ENCODE data around the gene OR4N5.
"Not testable (repeated sequence)": the region's sequence is repeated elsewhere in the genome, so short reads cannot be mapped to it uniquely, and the experiment has no call there.

Gene OR4N5

GRCh38 chr14:20118795-20119194 lies 19.8 kb upstream of the OR4N5 start:
- DNase-seq (ENCODE audit: extremely low read depth, low read depth): no peak
- no peak for TF ChIP-seq CTCF (IDR thresholded peaks at IDR 0.05; ENCODE audit: low read depth, low read length)

GRCh38 chr14:20143911-20144310 lies 5.3 kb downstream of the OR4N5 start:
- TF ChIP-seq CTCF (IDR thresholded peaks at IDR 0.05; ENCODE audit: low read depth, low read length): no peak
- no peak for DNase-seq (ENCODE audit: extremely low read depth, low read depth)

GRCh38 chr14:20144820-20145219 lies 6.2 kb downstream of the OR4N5 start:
- no peak for TF ChIP-seq CTCF (IDR thresholded peaks at IDR 0.05; ENCODE audit: low read depth, low read length)
- no peak for DNase-seq (ENCODE audit: extremely low read depth, low read depth)

- DNase-seq (ENCODE audit: extremely low read depth, low read depth): no peak
- TF ChIP-seq CTCF (IDR thresholded peaks at IDR 0.05; ENCODE audit: low read depth, low read length): no peak
Measured at GRCh38 chr14:20164462-20164861, 25.8 kb downstream of the OR4N5 start.

GRCh38 chr14:20167091-20167490 lies 28.5 kb downstream of the OR4N5 start:
- TF ChIP-seq CTCF (IDR thresholded peaks at IDR 0.05; ENCODE audit: low read depth, low read length): no peak
- DNase-seq (ENCODE audit: extremely low read depth, low read depth): no peak

GRCh38 chr14:20169852-20170251 lies 31.2 kb downstream of the OR4N5 start:
- DNase-seq (ENCODE audit: extremely low read depth, low read depth): not testable (repeated sequence)

GRCh38 chr14:20174205-20174604 lies 35.6 kb downstream of the OR4N5 start:
- not testable (repeated sequence) for DNase-seq (ENCODE audit: extremely low read depth, low read depth)

- TF ChIP-seq CTCF (IDR thresholded peaks at IDR 0.05; ENCODE audit: low read depth, low read length): no peak
- DNase-seq (ENCODE audit: extremely low read depth, low read depth): no peak
Measured at GRCh38 chr14:20176330-20176729, 37.7 kb downstream of the OR4N5 start.

Data from AG09319 (cell line).